GM21723 (cell line): ENCODE data around the gene TMEM190.

Experiments
- ATAC-seq: cut with Tn5 transposase; IDR thresholded peaks from one replicate; pipeline ENCODE4 v1.9.1; 2021; ENCODE audit warnings: mild to moderate bottlenecking, moderate library complexity; ENCODE audit not compliant: unreplicated experiment

The TMEM190 gene

DNA sequence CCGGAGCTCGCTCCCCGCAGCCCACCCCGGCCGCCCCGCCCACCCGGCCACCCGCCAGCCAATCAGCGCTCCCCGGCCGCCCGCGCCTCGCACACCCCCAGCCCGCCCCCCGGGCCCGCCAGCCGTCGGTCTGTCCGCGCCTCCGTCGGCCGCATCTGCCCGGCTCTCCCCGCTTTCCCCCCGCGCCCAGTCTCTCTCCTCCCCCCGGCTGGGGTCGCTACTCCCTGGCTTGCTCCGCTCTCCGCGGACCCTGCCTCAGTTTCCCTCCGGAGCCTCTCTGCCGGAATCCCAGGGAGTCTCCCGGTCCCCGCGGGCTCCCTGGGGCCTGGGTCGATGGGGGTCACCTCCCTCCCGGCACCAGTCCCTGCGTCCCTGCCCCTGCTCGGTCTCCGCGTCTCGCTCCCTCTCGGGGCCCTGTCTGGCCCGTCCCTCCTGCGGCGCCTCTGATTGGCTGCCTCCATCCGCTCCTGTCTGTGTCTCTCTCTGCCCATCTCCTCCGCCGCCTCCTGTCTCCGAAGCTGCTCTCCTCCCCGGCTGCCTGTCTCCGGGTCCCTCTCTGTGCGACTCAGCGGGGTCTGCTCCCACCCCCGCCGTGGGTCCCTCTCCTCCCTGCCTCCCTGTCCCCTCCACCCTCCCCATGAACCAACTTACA is 6.8 kb upstream of the TMEM190 start:
- ATAC-seq: no peak

DNA sequence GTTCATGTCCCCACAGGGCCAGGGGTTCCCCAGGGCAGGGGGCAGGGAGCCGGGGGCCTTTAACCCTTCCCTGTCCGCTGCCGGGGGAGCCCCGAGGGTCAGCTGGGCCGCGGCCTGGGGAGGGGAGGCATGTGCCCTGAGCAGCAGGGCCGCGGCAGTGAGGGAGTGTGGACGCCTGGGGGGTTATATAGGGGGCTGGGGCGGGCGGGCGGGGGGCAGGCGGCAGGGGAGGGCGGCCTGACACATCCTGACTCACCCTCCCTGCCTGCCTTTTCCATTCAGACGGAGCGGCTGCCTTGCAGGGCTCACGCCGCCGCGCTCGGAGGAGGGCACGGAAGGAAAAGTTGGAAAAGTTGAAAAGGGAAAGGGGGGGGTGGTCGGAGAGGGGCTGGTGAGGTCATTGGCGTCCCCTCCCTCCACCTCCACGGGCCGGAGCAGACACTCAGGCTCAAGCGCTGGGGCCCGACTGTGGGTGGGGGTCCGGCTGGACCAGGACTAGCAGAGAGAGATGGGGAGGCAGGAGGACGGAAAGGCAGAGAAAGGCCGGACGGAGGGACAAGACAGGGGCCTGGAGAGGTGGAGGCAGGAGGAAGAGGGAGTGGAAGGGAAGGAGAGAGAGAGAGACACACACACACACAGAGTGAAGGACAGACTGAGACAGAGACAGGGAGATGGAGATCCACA is 6.2 kb upstream of the TMEM190 start, which contains the start of gene IL11:
IL11 (minus strand) TSS at position 159 of the 684 bp plus-strand sequence; CDS start at position 6, 153 bp downstream.
- ATAC-seq: no peak

DNA sequence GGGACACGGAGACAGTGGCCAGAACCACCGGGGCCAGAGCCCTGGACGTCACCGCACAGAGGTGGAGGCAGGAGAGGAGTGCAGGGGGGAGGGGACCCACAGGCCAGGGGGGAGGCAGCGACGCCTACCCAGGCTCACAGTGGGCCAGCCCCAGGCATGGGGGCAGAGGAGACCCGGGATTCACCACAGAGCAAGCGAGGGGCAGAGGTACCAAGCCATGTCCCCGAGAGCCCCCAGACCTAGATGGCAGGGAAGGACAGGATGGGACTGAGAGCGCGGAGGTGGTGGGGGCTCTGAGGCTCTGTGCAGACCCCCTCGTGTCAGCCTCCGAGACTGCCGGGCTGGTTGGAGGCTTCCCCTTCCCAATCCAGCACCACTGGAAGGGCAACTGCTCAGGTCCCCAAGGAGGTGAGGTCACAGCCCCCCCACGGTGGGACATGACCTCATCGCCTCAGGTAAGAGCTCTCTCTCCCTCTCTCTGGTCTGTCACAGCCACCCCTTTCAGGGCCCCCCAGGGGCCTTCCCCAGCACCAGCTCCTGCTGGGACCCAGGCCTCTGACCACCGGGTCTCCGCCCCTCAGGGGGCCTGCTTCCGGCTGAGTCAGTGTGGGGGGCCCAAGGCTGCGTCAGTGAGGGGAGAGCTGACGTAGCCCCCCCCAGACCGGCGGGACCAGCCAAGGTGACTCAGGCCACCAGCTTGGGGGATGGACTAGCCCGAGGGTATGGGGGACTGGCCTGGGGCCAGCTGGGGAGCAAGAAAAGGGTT is 4.1 kb upstream of the TMEM190 start:
- no peak for ATAC-seq

DNA sequence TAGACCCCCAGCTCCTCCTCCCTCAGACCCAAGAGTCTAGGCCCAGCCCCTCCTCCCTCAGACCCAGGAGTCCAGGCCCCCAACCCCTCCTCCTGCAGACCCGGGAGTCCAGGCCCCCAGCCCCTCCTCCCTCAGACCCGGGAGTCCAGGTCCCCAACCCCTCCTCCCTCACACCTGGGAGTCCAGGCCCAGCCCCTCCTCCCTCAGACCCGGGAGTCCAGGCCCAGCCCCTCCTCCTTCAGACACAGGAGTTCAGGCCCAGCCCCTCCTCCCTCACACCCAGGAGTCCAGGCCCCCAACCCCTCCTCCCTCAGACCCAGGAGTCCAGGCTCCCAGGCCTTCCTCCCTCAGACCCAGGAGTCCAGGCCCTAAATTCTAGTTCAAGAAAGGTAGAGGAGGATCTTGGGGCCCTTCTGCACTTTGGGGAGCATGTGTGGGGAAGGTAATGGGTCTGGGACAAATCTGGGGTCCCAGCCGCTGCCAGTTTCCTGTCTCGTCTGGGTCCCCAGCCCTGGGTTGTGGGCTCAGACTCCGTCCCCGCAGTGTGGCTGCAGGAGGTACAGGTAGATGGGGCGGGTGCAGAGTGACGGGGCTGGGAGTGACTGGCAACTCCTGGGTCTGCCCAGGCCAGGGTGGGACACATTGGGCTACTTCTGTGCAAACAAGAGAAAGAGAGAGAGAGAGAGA is 3.2 kb upstream of the TMEM190 start:
- ATAC-seq: no peak

DNA sequence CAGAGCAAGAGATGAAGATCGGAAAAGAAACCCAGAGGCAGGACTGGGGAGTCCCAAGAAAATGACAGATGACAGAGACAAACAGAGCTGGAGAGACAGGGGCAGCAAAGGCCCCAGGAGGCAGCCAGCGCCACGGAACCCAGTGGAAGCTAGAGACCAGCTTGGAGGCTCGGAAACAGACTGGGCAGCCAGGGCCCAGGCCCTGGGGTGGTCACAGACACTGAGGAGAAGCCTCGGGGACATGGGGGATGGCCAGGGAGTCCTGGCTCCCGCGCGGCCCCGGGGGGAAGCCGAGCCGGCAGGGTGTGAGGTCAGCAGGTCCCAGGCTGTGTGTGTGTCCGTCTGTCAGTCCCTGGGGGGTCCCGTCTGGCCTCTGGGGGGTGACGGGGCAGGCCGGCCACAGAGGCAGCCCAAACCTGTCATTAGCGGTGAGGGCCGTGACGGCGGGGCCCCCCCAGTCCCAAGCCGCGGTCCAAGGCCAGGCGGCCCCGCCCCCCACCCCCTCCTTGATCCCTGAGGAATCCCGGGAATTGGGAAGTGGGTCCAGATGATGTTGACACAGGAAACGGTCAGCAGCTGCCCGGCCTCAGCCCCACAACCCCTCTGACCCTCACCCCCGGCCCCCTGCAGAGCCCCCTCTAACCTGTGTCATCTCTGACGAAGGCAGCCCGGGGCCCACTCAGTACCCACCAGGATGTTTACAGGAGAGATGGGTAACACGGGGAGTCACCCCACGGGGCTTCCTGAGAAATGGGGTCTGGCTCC is 2.5 kb upstream of the TMEM190 start:
- no peak for ATAC-seq

DNA sequence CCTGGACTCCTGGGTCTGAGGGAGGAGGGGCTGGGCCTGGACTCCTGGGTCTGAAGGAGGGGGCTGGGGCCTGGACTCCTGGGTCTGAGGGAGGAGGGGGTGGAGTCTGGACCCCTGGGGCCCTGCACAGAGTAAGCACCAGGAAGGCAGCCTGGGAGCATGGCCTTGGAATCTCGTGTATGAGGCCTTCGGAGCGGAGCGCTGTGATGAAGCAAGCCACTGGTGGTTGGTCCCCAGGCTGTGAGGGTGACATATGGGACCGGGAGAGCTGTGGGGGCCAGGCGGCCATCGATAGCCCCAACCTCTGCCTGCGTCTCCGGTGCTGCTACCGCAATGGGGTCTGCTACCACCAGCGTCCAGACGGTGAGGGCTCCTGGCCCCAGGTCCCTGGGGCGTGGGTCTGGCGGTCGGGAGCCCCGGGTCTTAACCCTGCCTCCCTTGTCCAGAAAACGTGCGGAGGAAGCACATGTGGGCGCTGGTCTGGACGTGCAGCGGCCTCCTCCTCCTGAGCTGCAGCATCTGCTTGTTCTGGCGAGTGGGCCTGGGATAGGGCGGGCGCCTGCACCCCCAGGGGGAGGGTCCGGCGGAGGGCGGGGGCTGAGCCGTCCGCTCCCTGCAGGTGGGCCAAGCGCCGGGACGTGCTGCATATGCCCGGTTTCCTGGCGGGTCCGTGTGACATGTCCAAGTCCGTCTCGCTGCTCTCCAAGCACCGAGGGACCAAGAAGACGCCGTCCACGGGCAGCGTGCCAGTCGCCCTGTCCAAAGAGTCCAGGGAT is 918 bp downstream of the TMEM190 start:
- ATAC-seq: no peak

DNA sequence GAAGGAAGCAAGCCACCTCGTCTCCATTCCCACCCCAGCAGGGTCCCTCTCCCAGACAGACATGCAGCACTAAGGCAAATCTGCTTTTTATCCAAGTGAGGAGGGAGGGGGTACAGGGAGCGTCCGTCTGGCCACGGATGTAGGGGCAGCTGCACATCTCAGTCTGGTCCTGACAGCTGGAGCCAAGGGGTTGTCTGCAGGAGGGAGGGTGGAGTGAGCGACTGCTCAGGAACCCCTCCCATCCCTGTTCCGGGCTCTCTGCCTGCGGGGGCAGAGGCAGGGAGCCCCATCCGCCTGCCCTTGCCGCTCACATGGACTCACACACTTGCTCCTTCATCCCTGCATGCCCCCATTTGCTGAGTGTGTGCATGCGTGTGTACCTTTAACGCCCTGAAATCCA is 2.5 kb downstream of the TMEM190 start:
- no peak for ATAC-seq

DNA sequence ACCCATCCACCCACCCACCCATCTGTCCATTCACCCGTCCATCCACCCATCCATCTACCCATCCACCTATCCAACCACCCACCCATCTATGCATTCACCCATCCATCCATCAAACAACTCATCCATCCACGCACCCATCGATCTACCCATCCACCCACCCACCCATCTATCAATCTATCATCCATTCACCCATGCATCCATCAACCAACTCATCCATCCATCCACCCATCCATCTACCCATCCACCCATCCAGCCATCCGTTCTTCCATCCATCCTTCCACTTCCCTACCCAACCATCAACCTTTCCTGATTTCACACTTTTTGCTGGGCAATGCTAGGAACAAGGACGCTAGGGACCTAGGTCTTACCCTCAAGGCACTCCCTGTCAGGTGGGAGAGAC is 5.4 kb downstream of the TMEM190 start:
- no peak for ATAC-seq

DNA sequence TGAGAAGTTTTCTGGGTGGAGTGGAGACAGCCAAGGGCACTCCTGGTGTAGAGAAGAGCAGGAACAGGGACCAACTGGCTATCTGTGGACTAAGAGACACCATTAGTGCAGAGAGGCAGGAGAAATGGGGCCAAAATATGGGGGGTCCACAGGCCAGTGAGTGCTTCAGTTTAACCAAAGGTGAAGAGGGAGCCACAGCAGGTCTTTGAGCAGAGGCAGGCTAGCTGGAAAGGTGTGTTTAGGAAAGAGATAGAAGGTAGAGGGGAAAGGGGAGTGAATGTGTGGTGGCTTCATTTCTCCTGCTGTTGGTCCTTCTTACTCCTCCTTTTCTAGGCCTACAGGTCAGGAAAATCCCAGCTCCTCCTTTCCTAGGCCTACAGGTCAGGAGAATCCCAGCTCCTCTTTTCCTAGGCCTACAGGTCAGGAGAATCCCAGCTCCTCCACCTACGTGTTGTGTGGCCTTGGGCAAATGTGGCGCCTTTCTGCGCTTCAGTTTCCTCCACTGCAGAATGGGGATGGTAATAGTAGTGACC is 6.0 kb downstream of the TMEM190 start:
- ATAC-seq: no peak

DNA sequence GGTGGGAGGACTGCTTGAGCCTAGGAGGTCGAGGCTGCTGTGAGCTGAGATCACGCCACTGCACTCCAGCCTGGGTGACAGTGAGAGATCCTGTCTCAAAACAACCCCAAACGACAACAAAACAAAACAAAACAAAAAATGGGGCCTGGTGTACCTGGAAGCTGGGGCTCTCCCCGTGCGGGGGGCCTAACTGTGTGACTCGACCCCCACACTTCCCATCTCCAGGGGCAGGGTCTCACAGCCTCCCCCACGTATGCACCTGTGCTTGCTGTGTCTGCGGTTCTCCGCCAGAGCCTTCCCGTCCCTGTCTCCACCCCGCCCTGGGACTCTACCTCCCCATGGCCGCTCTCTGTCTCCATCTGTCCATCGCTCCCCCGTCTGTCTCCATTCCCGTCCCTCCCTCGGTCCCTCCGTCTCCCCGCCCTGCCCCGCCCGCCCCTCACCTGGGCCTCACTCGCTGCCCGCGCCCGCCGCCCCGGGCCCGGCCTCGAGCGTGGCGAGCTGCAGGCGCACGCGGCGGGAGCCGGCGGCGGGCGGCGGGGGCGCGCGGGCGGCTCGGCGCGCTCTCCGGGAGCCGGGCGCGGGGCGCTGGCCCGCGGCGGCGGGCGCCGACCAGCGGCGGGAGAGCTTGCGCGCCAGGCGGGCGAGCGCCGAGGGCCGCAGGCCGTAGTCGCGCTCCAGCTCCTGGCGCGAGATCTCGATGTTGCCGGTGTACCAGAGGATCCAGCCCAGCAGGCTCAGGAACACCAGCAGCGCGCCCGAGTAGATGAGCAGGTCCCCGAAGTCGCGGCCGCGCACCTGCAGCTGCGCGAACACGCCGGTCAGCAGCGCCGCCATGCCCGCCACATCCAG is 6.9 kb downstream of the TMEM190 start:
- ATAC-seq: no peak

DNA sequence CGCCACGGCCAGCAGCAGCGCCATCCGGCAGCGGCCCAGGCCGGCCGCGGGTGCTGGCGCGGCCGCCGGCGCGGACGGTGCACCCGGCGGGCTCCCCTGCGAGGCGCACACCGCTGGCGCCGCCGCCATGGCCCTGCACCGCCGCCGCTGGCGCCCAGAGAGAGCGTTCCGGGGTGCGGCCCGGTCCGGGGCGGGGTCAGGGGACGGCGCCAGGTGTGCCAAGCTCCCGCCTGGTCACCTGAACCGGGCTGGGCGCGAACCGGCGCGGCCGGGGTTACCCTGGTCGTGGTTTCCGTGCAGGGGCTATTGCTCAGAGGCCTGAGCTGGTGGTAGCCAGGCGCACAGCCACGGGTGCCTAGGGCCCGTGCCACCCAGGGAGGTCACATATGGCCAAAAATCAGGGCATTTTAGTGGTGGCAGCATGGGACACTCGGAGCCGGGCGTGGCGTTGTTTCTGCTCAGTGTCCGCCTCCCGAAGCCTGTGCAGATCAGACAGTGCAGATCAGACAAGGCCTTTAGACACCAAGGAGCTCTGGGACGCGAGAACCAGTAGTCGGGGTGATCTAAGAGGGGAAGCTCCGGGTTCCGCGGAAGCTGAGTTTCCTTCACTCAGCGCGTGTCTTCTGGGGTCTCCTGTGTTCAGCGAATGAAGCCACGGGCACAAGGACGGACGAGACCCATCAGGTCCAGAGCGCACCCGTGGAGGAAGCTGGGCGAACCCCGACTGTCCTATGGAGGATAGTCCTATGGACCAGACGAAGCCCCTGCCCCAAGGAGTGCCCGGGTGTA is 7.7 kb downstream of the TMEM190 start, which contains the start of gene TMEM238:
TMEM238 (minus strand) TSS at position 162 of the 789 bp plus-strand sequence; CDS start at position 129, 33 bp downstream.
- no peak for ATAC-seq

DNA sequence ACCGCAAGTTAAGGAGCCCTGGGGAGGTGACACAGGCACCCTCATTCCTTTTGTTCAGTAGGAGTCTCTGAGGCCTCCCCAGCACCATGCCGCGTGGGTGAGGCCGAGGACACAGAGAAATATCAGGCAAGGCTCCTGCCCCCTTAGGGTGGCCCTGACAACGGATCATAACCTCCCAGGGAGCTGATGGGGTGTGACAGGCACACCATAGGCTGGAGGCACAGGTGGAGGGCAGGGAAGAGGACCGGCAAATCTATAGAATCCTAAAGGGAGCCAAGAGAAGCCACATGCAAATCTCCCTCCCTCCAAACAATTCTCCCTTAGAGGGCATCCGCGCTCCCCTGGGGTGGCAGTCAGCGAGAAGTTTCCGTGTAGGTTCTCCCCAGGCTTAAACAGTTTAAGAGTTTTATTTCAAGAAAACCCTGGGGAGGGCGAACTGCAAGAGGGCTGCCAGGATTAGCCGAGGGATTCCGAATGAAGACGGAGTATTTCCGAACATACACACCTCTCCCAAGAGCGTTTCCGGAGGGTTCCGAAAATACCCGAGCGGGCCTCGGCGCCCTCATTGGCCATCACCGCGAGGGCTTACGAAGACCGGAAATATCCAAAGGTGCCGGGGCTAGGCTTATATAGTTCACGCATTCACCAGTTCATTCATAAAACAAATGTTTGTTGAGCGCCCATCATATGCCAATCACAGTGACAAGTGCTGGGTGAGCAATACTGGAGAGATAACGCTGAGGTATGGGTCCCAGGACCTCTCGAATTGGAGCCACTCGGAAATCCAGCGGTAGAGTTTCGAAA is 8.5 kb downstream of the TMEM190 start:
- peak; percentile 61 for ATAC-seq

DNA sequence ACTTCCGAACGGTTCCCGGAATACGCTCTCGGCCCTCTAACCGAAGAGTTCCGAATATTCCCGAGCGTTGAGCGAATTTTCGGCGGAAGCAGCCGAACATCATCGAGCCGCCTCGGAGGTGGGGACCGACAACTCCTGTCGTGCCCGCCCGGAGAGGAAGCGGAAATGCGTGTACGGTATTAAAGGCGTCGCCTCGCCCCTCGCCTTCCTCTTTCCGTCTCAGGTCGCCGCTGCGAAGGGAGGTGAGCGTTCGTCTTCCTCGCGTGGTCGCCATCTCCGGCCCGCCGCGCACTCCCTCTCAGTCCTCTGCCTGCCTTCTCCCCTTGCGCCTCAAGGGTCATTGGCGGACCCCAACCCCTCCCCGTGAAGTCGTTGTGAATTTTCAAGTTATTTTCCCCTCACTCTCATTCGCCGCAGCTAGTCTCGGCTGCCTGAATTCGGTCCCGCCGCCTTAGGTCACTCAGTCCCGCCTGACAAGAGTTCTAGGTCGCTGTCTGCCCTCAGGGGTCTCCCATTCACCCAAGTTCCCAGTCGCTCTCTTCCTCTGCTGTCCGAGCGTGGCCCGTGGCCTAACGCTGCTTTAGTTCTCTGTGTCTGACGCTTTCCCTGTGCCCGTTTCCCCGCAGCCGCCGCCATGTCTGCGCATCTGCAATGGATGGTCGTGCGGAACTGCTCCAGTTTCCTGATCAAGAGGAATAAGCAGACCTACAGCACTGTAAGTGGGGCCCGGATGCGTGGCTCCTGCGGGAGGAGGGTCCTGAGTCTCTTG is 9.3 kb downstream of the TMEM190 start, which contains the start of gene RPL28:
RPL28 (plus strand) TSS at position 209 of the 769 bp plus-strand sequence; CDS start at position 635, 426 bp downstream.
- ATAC-seq: peak; percentile 66

DNA sequence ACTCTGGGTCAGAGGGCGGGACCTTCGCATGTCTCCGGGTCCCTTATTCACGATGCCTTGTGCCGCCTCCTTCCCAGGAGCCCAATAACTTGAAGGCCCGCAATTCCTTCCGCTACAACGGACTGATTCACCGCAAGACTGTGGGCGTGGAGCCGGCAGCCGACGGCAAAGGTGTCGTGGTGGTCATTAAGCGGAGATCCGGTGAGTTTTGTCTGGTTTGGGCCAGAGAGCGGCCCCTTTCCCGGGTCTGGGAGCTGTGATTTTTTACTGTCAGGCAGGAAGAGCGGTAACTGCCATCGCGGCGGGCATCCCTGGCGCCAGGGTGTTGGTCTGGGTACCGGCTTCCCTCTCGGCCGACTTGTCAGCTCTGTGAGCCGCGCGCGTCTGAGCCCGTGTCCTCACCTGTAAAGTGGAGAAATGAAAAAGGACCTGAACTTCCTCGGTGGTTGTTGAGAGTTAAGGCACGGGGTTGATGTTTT is 9.9 kb downstream of the TMEM190 start:
- ATAC-seq: no peak

DNA sequence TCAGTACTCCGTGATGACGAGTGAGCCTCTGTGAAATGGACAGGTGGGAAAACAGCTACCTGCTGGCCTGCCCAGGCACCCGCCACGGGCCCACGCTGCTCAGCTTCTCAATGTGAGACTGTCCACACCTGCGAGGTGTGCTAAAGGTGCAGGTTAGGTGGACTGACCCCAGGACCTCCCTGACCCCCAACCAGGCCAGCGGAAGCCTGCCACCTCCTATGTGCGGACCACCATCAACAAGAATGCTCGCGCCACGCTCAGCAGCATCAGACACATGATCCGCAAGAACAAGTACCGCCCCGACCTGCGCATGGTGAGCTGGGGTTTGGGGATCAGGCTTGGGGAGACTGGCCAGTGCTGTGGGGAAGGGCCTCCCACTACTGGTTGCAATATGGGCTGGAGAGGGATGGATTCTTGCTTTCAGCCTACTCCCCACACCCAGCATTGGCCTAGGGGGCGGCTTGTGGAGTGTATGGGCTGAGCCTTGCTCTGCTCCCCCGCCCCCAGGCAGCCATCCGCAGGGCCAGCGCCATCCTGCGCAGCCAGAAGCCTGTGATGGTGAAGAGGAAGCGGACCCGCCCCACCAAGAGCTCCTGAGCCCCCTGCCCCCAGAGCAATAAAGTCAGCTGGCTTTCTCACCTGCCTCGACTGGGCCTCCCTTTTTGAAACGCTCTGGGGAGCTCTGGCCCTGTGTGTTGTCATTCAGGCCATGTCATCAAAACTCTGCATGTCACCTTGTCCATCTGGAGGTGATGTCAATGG is 11.3 kb downstream of the TMEM190 start:
- no peak for ATAC-seq
